SK-N-SH treated with all-trans-retinoic acid at 6 μM for 48 hours (cell line): ENCODE data around the gene RASSF1.

Experiments
- ATAC-seq: fragments of 200-7000 bp; cut with Tn5 transposase; 3 replicates; pipeline ENCODE4 v1.9.1; 2020; ENCODE audit warnings: mild to moderate bottlenecking, moderate library complexity
- ARNTL ChIP-seq: fragments of 450-650 bp; formaldehyde crosslinking; IDR thresholded peaks from 2 replicates; pipeline ENCODE4 v1.5.0; 2020; ENCODE audit warnings: low read depth, mild to moderate bottlenecking, moderate library complexity, borderline replicate concordance
- BACH2 ChIP-seq: fragments of 250-450 bp; sonication (Bioruptor Pico); IDR thresholded peaks from 2 replicates; pipeline ENCODE4 v1.9.0; 2021; ENCODE audit warnings: mild to moderate bottlenecking, borderline replicate concordance
- CSDC2 ChIP-seq: fragments of 250-450 bp; sonication (Bioruptor Pico); IDR thresholded peaks from 2 replicates; pipeline ENCODE4 v1.5.0; 2020; ENCODE audit warnings: mild to moderate bottlenecking, moderate library complexity
- ESRRG ChIP-seq: fragments of 250-450 bp; sonication (Bioruptor Pico); IDR thresholded peaks from 2 replicates; pipeline ENCODE4 v1.6.1; 2021; ENCODE audit warnings: mild to moderate bottlenecking
- GLIS3 ChIP-seq: fragments of 250-450 bp; sonication (Bioruptor Pico); IDR thresholded peaks from 2 replicates; pipeline ENCODE4 v1.5.0; 2020; ENCODE audit warnings: mild to moderate bottlenecking, moderate library complexity
- OSR1 ChIP-seq: fragments of 250-450 bp; sonication (Bioruptor Pico); IDR thresholded peaks from 2 replicates; pipeline ENCODE4 v1.8.0; 2022; ENCODE audit warnings: moderate library complexity, mild to moderate bottlenecking, inconsistent platforms
- PPARA ChIP-seq: fragments of 250-450 bp; sonication (Bioruptor Pico); IDR thresholded peaks from 2 replicates; pipeline ENCODE4 v1.5.0; 2020; ENCODE audit warnings: mild to moderate bottlenecking, borderline replicate concordance
- RARB ChIP-seq: fragments of 250-450 bp; sonication (Bioruptor Pico); IDR thresholded peaks from 2 replicates; pipeline ENCODE4 v1.8.0; 2021; ENCODE audit warnings: mild to moderate bottlenecking, moderate library complexity
- TCF4 ChIP-seq: fragments of 250-450 bp; sonication (Bioruptor Pico); IDR thresholded peaks from 2 replicates; pipeline ENCODE4 v1.8.0; 2021; ENCODE audit warnings: mild to moderate bottlenecking, moderate library complexity, borderline replicate concordance
- TOX ChIP-seq: fragments of 250-450 bp; sonication (Bioruptor Pico); IDR thresholded peaks from 2 replicates; pipeline ENCODE4 v1.8.0; 2021; ENCODE audit warnings: mild to moderate bottlenecking, moderate library complexity, borderline replicate concordance
- ZC3H10 ChIP-seq: fragments of 250-450 bp; sonication (Bioruptor Pico); IDR thresholded peaks from 2 replicates; pipeline ENCODE4 v1.5.1; 2021; ENCODE audit warnings: mild to moderate bottlenecking, moderate library complexity
- ZFP3 ChIP-seq: fragments of 250-450 bp; sonication (Bioruptor Pico); IDR thresholded peaks from 2 replicates; pipeline ENCODE4 v1.5.0; 2020; ENCODE audit warnings: mild to moderate bottlenecking, moderate library complexity
- ZFP30 ChIP-seq: fragments of 450-650 bp; formaldehyde crosslinking; IDR thresholded peaks from 2 replicates; pipeline ENCODE4 v1.5.0; 2022; ENCODE audit warnings: mild to moderate bottlenecking, moderate library complexity
- ZNF565 ChIP-seq: fragments of 450-650 bp; formaldehyde crosslinking; conservative IDR thresholded peaks from 2 replicates; pipeline ENCODE4 v1.5.0; 2020; ENCODE audit warnings: low read depth, mild to moderate bottlenecking, moderate library complexity
- ZNF70 ChIP-seq: fragments of 450-650 bp; formaldehyde crosslinking; IDR thresholded peaks from 2 replicates; pipeline ENCODE4 v1.5.0; 2020; ENCODE audit warnings: mild to moderate bottlenecking, moderate library complexity
- ZNF8 ChIP-seq: fragments of 450-650 bp; formaldehyde crosslinking; IDR thresholded peaks from 2 replicates; pipeline ENCODE4 v1.5.0; 2020; ENCODE audit warnings: mild to moderate bottlenecking, moderate library complexity
- TF ChIP-seq, protein P1 (sequence below): fragments of 250-450 bp; sonication (Bioruptor Pico); IDR thresholded peaks from 2 replicates; pipeline ENCODE4 v1.8.0; 2021; ENCODE audit warnings: low read depth, mild to moderate bottlenecking, moderate library complexity, borderline replicate concordance
- TF ChIP-seq, protein P2 (sequence below): fragments of 250-450 bp; sonication (Bioruptor Pico); IDR thresholded peaks from 2 replicates; pipeline ENCODE4 v1.5.0; 2020; ENCODE audit warnings: mild to moderate bottlenecking, moderate library complexity
- TF ChIP-seq, protein P3 (sequence below): fragments of 250-450 bp; sonication (Bioruptor Pico); IDR thresholded peaks from 2 replicates; pipeline ENCODE4 v1.5.1; 2020; ENCODE audit warnings: low read depth, mild to moderate bottlenecking, moderate library complexity
- TF ChIP-seq, protein P4 (sequence below): fragments of 250-450 bp; sonication (Bioruptor Pico); IDR thresholded peaks from 2 replicates; pipeline ENCODE4 v1.5.1; 2021; ENCODE audit warnings: mild to moderate bottlenecking, moderate library complexity
- TF ChIP-seq, protein P5 (sequence below): fragments of 250-450 bp; sonication (Bioruptor Pico); IDR thresholded peaks from 2 replicates; pipeline ENCODE4 v1.8.0; 2020; ENCODE audit warnings: mild to moderate bottlenecking, moderate library complexity, borderline replicate concordance

The RASSF1 gene

DNA sequence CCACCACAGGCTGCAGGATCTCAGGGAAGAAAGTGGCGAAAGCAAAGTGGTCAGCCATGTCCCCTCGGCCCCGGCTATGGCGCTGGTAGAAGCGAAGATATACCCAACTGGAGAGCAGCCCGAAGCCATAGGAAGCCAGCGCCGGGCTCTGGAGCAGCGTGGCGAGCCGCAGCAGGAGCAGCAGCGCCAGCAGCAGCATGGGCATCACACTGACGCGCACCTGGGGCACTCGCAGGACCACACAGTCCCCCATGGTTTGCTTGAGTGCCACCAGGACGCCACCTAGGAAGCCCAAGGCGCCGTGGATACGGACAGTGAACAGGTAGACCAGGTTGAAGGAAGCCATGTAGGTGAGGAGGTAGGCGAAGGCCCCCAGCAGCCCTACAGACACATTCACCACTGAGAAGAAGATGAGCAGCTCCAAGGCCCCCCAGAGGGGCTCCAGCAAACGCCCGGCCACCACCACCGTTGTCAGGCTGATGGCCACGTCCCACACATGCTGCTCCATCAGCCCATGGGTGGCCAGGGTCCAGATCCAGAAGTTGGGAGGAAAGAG is 17.8 kb upstream of the RASSF1 start:
- TF ChIP-seq ZC3H10 (no peak), ZFP30 (CRISPR knock-in tag) (no peak), PPARA (CRISPR knock-in tag) (no peak), ZNF8 (no peak), ESRRG (CRISPR knock-in tag) (no peak), TOX (CRISPR knock-in tag) (no peak), ZNF70 (no peak), RARB (CRISPR knock-in tag) (no peak), BACH2 (CRISPR knock-in tag) (no peak), ARNTL (CRISPR knock-in tag) (no peak), ZFP3 (CRISPR knock-in tag) (no peak), GLIS3 (CRISPR knock-in tag) (no peak)
- TF ChIP-seq, protein P1, sequence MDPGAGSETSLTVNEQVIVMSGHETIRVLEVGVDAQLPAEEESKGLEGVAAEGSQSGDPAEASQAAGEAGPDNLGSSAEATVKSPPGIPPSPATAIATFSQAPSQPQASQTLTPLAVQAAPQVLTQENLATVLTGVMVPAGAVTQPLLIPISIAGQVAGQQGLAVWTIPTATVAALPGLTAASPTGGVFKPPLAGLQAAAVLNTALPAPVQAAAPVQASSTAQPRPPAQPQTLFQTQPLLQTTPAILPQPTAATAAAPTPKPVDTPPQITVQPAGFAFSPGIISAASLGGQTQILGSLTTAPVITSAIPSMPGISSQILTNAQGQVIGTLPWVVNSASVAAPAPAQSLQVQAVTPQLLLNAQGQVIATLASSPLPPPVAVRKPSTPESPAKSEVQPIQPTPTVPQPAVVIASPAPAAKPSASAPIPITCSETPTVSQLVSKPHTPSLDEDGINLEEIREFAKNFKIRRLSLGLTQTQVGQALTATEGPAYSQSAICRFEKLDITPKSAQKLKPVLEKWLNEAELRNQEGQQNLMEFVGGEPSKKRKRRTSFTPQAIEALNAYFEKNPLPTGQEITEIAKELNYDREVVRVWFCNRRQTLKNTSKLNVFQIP = no peak
- TF ChIP-seq, protein P2, sequence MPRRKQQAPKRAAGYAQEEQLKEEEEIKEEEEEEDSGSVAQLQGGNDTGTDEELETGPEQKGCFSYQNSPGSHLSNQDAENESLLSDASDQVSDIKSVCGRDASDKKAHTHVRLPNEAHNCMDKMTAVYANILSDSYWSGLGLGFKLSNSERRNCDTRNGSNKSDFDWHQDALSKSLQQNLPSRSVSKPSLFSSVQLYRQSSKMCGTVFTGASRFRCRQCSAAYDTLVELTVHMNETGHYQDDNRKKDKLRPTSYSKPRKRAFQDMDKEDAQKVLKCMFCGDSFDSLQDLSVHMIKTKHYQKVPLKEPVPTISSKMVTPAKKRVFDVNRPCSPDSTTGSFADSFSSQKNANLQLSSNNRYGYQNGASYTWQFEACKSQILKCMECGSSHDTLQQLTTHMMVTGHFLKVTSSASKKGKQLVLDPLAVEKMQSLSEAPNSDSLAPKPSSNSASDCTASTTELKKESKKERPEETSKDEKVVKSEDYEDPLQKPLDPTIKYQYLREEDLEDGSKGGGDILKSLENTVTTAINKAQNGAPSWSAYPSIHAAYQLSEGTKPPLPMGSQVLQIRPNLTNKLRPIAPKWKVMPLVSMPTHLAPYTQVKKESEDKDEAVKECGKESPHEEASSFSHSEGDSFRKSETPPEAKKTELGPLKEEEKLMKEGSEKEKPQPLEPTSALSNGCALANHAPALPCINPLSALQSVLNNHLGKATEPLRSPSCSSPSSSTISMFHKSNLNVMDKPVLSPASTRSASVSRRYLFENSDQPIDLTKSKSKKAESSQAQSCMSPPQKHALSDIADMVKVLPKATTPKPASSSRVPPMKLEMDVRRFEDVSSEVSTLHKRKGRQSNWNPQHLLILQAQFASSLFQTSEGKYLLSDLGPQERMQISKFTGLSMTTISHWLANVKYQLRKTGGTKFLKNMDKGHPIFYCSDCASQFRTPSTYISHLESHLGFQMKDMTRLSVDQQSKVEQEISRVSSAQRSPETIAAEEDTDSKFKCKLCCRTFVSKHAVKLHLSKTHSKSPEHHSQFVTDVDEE (CRISPR knock-in tag) = no peak
- TF ChIP-seq, protein P3, sequence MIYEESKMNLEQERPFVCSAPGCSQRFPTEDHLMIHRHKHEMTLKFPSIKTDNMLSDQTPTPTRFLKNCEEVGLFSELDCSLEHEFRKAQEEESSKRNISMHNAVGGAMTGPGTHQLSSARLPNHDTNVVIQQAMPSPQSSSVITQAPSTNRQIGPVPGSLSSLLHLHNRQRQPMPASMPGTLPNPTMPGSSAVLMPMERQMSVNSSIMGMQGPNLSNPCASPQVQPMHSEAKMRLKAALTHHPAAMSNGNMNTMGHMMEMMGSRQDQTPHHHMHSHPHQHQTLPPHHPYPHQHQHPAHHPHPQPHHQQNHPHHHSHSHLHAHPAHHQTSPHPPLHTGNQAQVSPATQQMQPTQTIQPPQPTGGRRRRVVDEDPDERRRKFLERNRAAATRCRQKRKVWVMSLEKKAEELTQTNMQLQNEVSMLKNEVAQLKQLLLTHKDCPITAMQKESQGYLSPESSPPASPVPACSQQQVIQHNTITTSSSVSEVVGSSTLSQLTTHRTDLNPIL = no peak
- TF ChIP-seq, protein P4, sequence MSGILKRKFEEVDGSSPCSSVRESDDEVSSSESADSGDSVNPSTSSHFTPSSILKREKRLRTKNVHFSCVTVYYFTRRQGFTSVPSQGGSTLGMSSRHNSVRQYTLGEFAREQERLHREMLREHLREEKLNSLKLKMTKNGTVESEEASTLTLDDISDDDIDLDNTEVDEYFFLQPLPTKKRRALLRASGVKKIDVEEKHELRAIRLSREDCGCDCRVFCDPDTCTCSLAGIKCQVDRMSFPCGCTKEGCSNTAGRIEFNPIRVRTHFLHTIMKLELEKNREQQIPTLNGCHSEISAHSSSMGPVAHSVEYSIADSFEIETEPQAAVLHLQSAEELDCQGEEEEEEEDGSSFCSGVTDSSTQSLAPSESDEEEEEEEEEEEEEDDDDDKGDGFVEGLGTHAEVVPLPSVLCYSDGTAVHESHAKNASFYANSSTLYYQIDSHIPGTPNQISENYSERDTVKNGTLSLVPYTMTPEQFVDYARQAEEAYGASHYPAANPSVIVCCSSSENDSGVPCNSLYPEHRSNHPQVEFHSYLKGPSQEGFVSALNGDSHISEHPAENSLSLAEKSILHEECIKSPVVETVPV (CRISPR knock-in tag) = no peak
- TF ChIP-seq, protein P5, sequence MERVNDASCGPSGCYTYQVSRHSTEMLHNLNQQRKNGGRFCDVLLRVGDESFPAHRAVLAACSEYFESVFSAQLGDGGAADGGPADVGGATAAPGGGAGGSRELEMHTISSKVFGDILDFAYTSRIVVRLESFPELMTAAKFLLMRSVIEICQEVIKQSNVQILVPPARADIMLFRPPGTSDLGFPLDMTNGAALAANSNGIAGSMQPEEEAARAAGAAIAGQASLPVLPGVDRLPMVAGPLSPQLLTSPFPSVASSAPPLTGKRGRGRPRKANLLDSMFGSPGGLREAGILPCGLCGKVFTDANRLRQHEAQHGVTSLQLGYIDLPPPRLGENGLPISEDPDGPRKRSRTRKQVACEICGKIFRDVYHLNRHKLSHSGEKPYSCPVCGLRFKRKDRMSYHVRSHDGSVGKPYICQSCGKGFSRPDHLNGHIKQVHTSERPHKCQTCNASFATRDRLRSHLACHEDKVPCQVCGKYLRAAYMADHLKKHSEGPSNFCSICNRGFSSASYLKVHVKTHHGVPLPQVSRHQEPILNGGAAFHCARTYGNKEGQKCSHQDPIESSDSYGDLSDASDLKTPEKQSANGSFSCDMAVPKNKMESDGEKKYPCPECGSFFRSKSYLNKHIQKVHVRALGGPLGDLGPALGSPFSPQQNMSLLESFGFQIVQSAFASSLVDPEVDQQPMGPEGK (CRISPR knock-in tag) = no peak
- peak; percentile 5; the same call in 2 of the 3 replicates for ATAC-seq

DNA sequence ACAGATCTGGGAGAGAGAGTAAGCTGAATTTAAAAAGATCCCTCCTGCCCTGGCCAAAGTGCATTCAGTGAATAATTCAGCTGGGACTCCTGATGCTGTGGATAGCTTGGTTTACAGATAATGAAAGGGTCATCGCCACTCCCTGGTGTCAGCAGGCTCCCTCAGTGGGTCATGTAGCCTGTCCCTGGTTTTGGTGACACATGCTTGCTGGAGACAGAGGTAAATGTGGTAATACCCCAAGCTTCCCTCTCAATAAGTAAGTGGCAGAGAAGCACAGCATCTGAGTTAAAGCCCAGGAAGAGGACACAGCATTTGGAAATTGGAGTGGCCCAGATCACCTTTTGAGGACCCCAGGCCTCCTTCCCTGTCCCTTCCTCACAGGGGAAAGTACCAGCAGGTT is 16.8 kb upstream of the RASSF1 start:
- TF ChIP-seq PPARA (CRISPR knock-in tag) = no peak
- no peak for TF ChIP-seq BACH2 (CRISPR knock-in tag)
- TF ChIP-seq OSR1 (CRISPR knock-in tag) = no peak
- TF ChIP-seq ZNF70 = no peak
- no peak for TF ChIP-seq TCF4 (CRISPR knock-in tag)
- TF ChIP-seq ZFP30 (CRISPR knock-in tag) = no peak
- TF ChIP-seq CSDC2 = no peak
- TF ChIP-seq ZNF565 (CRISPR knock-in tag) = no peak
- TF ChIP-seq RARB (CRISPR knock-in tag) = no peak
- no peak for TF ChIP-seq ZFP3 (CRISPR knock-in tag)
- no peak for ATAC-seq

DNA sequence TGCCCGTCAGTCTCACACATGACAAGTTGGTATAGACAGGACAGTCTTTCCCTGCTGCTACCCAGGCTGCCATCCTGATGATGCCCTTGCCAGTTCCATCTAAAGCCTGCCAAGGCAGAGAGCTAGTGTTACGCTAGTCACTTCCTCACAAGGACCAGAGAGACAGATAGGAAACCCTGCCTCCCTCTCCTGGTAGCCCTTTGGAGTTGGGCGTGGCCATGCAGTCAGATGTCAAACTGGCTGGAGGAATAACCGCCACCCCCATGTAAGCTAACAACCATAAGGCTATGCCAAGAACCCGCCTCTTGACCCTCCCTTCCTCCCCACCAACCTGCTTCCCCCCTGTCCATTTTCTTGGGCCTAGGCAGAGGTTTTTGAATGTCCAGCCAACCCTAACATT is 15.9 kb upstream of the RASSF1 start:
- TF ChIP-seq, protein P1 = no peak
- TF ChIP-seq PPARA (CRISPR knock-in tag) = no peak
- TF ChIP-seq ZFP30 (CRISPR knock-in tag) = no peak
- no peak for TF ChIP-seq TOX (CRISPR knock-in tag)
- TF ChIP-seq, protein P3 = no peak
- no peak for TF ChIP-seq ZC3H10
- TF ChIP-seq, all 23 proteins: peak for 0
- ATAC-seq = no peak
